Spleen (tissue), 11 donors: ENCODE data around the gene GPHN. TPM values are rescaled to one million over a fixed set of nuclear protein-coding genes. Genes with fewer than 3 reads are reported as not detected.

ENCODE experiments used
- DNase-seq: peaks from one replicate; pipeline ENCODE4 v3.0.0-alpha.2; 2020
- H3K27ac ChIP-seq, 8 donors: fragments of 200-600 bp; sonication (generic) in 7 of 8; 1 replicate in 4 of 8; 2 replicates in 4 of 8; pipeline versions ENCODE4 v1.5.0 to v1.8.0; 2016 to 2021; ENCODE audit warnings: inconsistent platforms in 4 of 8, mild to moderate bottlenecking in 4 of 8, moderate library complexity in 1 of 8
- H3K27me3 ChIP-seq, 7 donors: fragments of 200-600 bp; sonication (generic) in 6 of 7; replicated peaks in 1 of 7; 1 replicate in 4 of 7; 2 replicates in 3 of 7; pipeline versions ENCODE4 v1.5.0 to v1.8.0; 2016 to 2021; ENCODE audit warnings: inconsistent platforms in 3 of 7, mild to moderate bottlenecking in 1 of 7
- H3K36me3 ChIP-seq, 6 donors: fragments of 200-600 bp; sonication (generic) in 5 of 6; 1 replicate in 4 of 6; 2 replicates in 2 of 6; pipeline versions ENCODE4 v1.5.0 to v1.8.0; 2016 to 2021; ENCODE audit warnings: inconsistent platforms in 2 of 6
- H3K4me1 ChIP-seq, 6 donors: fragments of 200-600 bp; sonication (generic) in 5 of 6; 1 replicate in 3 of 6; 2 replicates in 3 of 6; pipeline versions ENCODE4 v1.5.0 to v1.8.0; 2016 to 2021; ENCODE audit warnings: inconsistent platforms in 3 of 6
- H3K4me3 ChIP-seq, 8 donors: fragments of 200-600 bp; sonication (generic) in 7 of 8; 1 replicate in 4 of 8; 2 replicates in 4 of 8; pipeline versions ENCODE4 v1.5.0 to v1.8.0; 2016 to 2021; ENCODE audit warnings: inconsistent platforms in 4 of 8, mild to moderate bottlenecking in 4 of 8, moderate library complexity in 2 of 8
- H3K9me3 ChIP-seq, 8 donors: fragments of 200-600 bp; sonication (generic) in 7 of 8; 1 replicate in 4 of 8; 2 replicates in 4 of 8; pipeline versions ENCODE4 v1.5.0 to v1.8.0; 2016 to 2021; ENCODE audit warnings: inconsistent platforms in 4 of 8
- POLR2A ChIP-seq, 3 donors: fragments of 450-650 bp; IDR thresholded peaks; one replicate each; pipeline ENCODE4 v1.5.1; 2017; ENCODE audit warnings: antibody characterized with exemption in 3 of 3, mild to moderate bottlenecking in 1 of 3
- POLR2AphosphoS5 ChIP-seq, 3 donors: sonication (generic); formaldehyde crosslinking; IDR thresholded peaks; one replicate each; pipeline ENCODE4 v1.5.1; 2017; ENCODE audit warnings: antibody characterized with exemption in 3 of 3
- WGBS, 5 donors: extraction: QIAGEN DNeasy Blood & Tissue Kit in 3 of 5; methylation state at CpG; one replicate each; pipeline versions ENCODE4 v1.1.5 to v1.1.7; 2013 to 2018; 5-methylcytosine and 5-hydroxymethylcytosine counted together
- intact Hi-C: fragments of 100-400 bp; cut with DNase I; formaldehyde crosslinking; loops from one replicate; pipeline ENCODE4 v1.15.0; 2023; ENCODE audit warnings: low total_unique reads
- polyA plus RNA-seq, 3 donors: library from polyadenylated mRNA; stranded (reverse); fragments of 200-250 nt; gene quantifications; one replicate each; pipeline ENCODE4 v1.2.1, GENCODE V29; 2013
- total RNA-seq, 7 donors: library from RNA; depleted of rRNA in 3 of 7; stranded (reverse); fragments of >200 nt in 3 of 7; fragmentation: NEBNext Ultra II Directional in 4 of 7; extraction: Animal tissue kit (Norgen Biotek cat#: 25700) in 4 of 7; gene quantifications; one replicate each; pipeline versions ENCODE4 v1.1.0 to v1.2.1, GENCODE V29; 2016 to 2021
- TF ChIP-seq, protein P1 (sequence below), 11 experiments: fragments of 200-600 bp in 7 of 11; fragments of 450-650 bp in 4 of 11; sonication (generic) in 4 of 11; IDR thresholded peaks in 8 of 11; conservative IDR thresholded peaks in 3 of 11; 1 replicate in 7 of 11; 2 replicates in 4 of 11; pipeline versions ENCODE4 v1.4.0 to v1.8.0; 2016 to 2021; ENCODE audit warnings: antibody characterized with exemption in 11 of 11, inconsistent platforms in 4 of 11, mild to moderate bottlenecking in 1 of 11
- donor health status: healthy with polysubstance abuse.
- donor health status: DM: no; HTN: no; CAD: no; lungs with moderate emphysema.
- donor health status: DM: no; HTN: no; CAD: no.
- donor health status: Bipolar disorder and iron deficiency.
- donor health status: healthy.
- donor health status: DM: no; HTN: no; CAD: no.
- donor health status: DM: yes; HTN: yes; CAD: no.

Gene GPHN
- total and polyA plus RNA-seq, 10 donors, result 9.0 to 26.9 (median 15.7) TPM

GRCh38 chr14:67191768-67192290 is 683.9 kb downstream of the GPHN start:
- Histone ChIP-seq H3K4me3 (no peak overlapping the region), H3K36me3 (no peaks in the 10 kb centered on the region), H3K9me3 (no peaks in the 10 kb centered on the region), H3K27me3 (no peaks in the 10 kb centered on the region), H3K4me1 (peaks cover 0 to 7% (median 0%) of the 10 kb centered on the region in 6 donors), H3K27ac (no peak overlapping the region)
- TF ChIP-seq, protein P1, sequence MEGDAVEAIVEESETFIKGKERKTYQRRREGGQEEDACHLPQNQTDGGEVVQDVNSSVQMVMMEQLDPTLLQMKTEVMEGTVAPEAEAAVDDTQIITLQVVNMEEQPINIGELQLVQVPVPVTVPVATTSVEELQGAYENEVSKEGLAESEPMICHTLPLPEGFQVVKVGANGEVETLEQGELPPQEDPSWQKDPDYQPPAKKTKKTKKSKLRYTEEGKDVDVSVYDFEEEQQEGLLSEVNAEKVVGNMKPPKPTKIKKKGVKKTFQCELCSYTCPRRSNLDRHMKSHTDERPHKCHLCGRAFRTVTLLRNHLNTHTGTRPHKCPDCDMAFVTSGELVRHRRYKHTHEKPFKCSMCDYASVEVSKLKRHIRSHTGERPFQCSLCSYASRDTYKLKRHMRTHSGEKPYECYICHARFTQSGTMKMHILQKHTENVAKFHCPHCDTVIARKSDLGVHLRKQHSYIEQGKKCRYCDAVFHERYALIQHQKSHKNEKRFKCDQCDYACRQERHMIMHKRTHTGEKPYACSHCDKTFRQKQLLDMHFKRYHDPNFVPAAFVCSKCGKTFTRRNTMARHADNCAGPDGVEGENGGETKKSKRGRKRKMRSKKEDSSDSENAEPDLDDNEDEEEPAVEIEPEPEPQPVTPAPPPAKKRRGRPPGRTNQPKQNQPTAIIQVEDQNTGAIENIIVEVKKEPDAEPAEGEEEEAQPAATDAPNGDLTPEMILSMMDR (IDR thresholded peaks at IDR 0.05 in 8 of 11, conservative IDR thresholded peaks at IDR 0.05 in 3 of 11), result no peak
- no peak for TF ChIP-seq POLR2A (IDR thresholded peaks at IDR 0.05)
- no peak for TF ChIP-seq POLR2AphosphoS5 (IDR thresholded peaks at IDR 0.05)
- WGBS, 5 donors, result 87 to 93% (median 90%) methylated on average over 8 of the region's 8 CpGs
- no peak for DNase-seq
- intact Hi-C loops, result no loop called here

DNA sequence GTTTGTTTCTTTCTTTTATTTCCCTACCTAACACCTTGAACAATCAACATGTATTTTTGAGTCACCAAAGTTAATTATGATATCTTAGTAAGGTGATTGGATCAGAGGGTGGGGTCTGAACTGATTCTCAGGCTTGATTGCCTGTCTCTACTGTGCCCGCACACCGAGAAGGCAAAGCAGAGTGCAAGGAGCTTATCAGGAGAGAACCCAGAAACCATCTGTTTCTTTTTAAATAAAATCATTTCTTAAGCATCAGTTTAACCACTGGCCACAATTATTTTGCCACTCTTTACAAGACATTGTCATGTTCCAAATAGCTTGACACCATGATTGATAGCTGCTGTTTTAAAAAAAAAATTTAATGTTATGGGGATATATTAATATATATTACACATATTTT is 684.4 kb downstream of the GPHN start:
- H3K4me1 ChIP-seq, result peaks cover 0 to 7% (median 0%) of the 10 kb centered on the region in 6 donors
- H3K27ac ChIP-seq, result no peak overlapping the region
- WGBS, 5 donors, result 91 to 96% (median 93%) methylated on average over 2 of the region's 2 CpGs
- H3K27me3 ChIP-seq, result no peaks in the 10 kb centered on the region
- TF ChIP-seq, protein P1 (IDR thresholded peaks at IDR 0.05 in 8 of 11, conservative IDR thresholded peaks at IDR 0.05 in 3 of 11), result no peak
- TF ChIP-seq POLR2AphosphoS5 (IDR thresholded peaks at IDR 0.05) (no peak), POLR2A (IDR thresholded peaks at IDR 0.05) (no peak)
- no peak for DNase-seq
- no peaks in the 10 kb centered on the region for H3K36me3 ChIP-seq
- H3K9me3 ChIP-seq, result no peaks in the 10 kb centered on the region
- no peak overlapping the region for H3K4me3 ChIP-seq
- intact Hi-C loops, result no loop called here

- H3K27me3 ChIP-seq, result no peaks in the 10 kb centered on the region
- H3K36me3 ChIP-seq, result no peaks in the 10 kb centered on the region
- no peaks in the 10 kb centered on the region for H3K4me1 ChIP-seq
- 73 to 87% (median 74%) methylated on average over 2 of the region's 2 CpGs for WGBS, 5 donors
- no peak for TF ChIP-seq POLR2AphosphoS5 (IDR thresholded peaks at IDR 0.05)
- TF ChIP-seq, protein P1 (IDR thresholded peaks at IDR 0.05 in 8 of 11, conservative IDR thresholded peaks at IDR 0.05 in 3 of 11), result no peak
- TF ChIP-seq POLR2A (IDR thresholded peaks at IDR 0.05), result no peak
- intact Hi-C loops, result no loop called here
- no peak overlapping the region for H3K27ac ChIP-seq
- no peak overlapping the region for H3K4me3 ChIP-seq
- DNase-seq, result no peak
- no peaks in the 10 kb centered on the region for H3K9me3 ChIP-seq
Measured at GRCh38 chr14:67195279-67195678, 687.3 kb downstream of the GPHN start.

DNA sequence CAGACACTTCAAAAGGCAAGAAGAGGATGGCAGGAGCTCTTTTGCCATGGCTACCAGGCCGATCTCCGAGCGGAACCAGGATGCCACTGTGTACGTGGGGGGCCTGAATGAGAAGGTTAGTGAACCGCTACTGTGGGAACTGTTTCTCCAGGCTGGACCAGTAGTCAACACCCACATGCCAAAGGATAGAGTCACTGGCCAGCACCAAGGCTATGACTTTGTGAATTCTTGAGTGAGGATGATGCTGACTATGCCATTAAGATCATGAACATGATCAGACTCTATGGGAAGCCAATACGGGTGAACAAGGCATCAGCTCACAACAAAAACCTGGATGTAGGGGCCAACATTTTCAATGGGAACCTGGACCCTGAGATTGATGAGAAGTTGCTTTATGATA is 691.1 kb downstream of the GPHN start:
- H3K27ac ChIP-seq, result no peak overlapping the region
- DNase-seq, result no peak
- 92 to 97% (median 95%) methylated on average over 6 of the region's 6 CpGs for WGBS, 5 donors
- H3K9me3 ChIP-seq, result no peaks in the 10 kb centered on the region
- no peaks in the 10 kb centered on the region for H3K36me3 ChIP-seq
- H3K4me1 ChIP-seq, result no peaks in the 10 kb centered on the region
- no peaks in the 10 kb centered on the region for H3K27me3 ChIP-seq
- TF ChIP-seq POLR2AphosphoS5 (IDR thresholded peaks at IDR 0.05) (no peak), POLR2A (IDR thresholded peaks at IDR 0.05) (no peak)
- TF ChIP-seq, protein P1 (IDR thresholded peaks at IDR 0.05 in 8 of 11, conservative IDR thresholded peaks at IDR 0.05 in 3 of 11), result no peak
- H3K4me3 ChIP-seq, result no peak overlapping the region
- intact Hi-C loops, result no loop called here
